Neuron (in vitro differentiated cells): ENCODE results near the gene SESN3.

ENCODE experiments used
- H2AFZ ChIP-seq: one replicate; pipeline ENCODE4 v1.6.1; 2013; ENCODE audit warnings: low read depth, mild to moderate bottlenecking, inconsistent platforms, low read length, moderate library complexity
- H3K27me3 ChIP-seq: one replicate; pipeline ENCODE4 v1.6.1; 2013; ENCODE audit warnings: low read length; ENCODE audit not compliant: insufficient read depth
- H3K36me3 ChIP-seq: one replicate; pipeline ENCODE4 v1.6.1; 2013; ENCODE audit warnings: low read length; ENCODE audit not compliant: insufficient read depth
- H3K4me1 ChIP-seq: one replicate; pipeline ENCODE4 v1.6.1; 2013; ENCODE audit warnings: low read length; ENCODE audit not compliant: insufficient read depth
- H3K4me3 ChIP-seq: 2 replicates; pipeline ENCODE4 v1.5.1; 2013; ENCODE audit warnings: mild to moderate bottlenecking, low read length, moderate library complexity
- H3K9me3 ChIP-seq: one replicate; pipeline ENCODE4 v1.6.1; 2013; ENCODE audit warnings: low read length

The SESN3 gene

DNA sequence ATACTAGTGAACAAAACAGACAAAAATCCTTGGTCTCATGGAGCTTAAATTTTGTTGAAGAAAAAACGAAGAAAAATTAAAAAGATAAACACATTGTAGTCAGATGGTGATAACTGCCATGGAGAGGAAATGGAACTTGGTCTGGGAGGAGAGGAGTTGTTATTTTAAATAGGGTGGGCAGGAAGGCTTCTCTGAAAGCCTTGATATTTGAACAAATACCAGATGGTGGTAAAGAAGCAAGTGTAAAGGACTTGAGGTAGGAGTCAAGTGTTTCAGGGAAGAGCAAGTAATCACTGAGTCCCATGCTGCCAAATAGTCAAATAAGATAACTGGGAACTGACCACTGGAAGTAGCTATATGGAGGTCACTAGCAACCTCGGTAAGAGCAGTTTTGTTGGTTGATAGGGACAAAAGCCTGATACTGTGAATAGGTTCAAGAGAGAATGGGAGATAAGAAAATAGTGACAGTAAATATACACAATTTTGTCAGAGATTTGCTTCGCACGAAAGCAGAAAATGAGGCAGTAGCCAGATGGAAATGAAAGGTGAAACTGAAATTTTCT lies 55.1 kb downstream of the SESN3 start:
- Histone ChIP-seq H3K27me3 (no peaks in the 10 kb centered on the region), H3K36me3 (peaks cover 83% of the 10 kb centered on the region), H3K4me1 (no peaks in the 10 kb centered on the region), H2AFZ (no peak overlapping the region), H3K9me3 (no peaks in the 10 kb centered on the region), H3K4me3 (no peak overlapping the region)

DNA sequence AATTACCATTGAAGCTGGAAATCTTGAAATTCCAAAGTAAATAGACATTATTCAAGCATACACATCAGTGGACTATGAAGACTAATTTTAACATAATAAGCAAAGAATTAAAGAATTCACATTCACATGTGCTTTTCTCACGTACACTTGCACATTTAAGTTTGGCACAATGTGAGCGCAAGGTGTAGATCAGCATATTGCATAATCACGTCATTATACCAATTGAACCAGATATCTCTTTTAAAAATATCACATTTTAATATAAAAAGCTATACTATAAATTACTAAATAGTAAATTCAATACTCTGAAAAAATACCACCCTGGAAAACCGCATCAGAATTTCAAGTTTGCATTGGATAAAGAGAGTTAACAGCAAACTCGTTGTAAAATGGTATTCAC lies 60.7 kb downstream of the SESN3 start:
- Histone ChIP-seq H3K4me1 (no peaks in the 10 kb centered on the region), H3K36me3 (peaks cover 59% of the 10 kb centered on the region)

DNA sequence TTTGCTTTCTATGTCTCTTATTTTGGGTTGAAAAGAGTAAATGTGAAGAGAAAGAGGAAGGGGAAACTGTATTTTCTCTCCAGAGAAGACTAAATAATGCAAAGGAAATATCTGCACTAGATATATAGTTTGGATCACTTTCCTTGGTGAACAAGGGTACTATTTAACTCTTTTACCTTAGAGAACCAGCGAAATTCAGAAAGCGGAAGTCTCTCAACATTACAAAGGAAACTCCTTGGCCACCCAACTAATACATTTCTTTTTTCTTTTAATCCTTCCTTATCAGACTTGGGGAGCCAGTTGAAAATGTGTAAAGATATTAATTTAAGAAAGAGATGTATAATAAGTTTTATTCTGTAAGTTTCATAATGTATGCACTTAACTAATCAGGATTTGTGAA lies 64.2 kb downstream of the SESN3 start:
- H2AFZ ChIP-seq: no peak overlapping the region
- no peak overlapping the region for H3K4me3 ChIP-seq
- H3K4me1 ChIP-seq: no peaks in the 10 kb centered on the region
- H3K36me3 ChIP-seq: peaks cover 34% of the 10 kb centered on the region
- H3K9me3 ChIP-seq: no peaks in the 10 kb centered on the region
- no peaks in the 10 kb centered on the region for H3K27me3 ChIP-seq

More for the DNA sequence above, 60.7 kb downstream of the SESN3 start:
- H3K27me3 ChIP-seq: no peaks in the 10 kb centered on the region
- no peaks in the 10 kb centered on the region for H3K9me3 ChIP-seq
- H2AFZ ChIP-seq: no peak overlapping the region
- no peak overlapping the region for H3K4me3 ChIP-seq

DNA sequence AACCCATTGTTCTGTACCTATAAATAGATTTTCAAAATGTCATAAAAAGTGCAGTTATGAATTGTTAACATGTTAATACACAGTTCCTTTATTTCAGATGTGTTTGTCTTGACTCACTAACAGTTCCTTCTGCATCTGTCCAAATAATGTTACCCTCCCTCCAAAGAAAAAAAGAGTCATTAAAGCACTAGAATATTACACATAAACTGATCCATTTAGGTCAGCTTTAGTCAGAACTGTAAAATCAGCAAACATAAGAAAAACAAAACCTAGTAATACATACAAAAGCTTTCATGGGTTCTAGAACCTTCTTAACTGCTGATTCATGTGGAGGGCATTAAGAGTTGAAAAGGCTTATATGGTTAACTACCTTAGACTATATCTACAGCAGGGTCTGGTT lies 65.4 kb downstream of the SESN3 start:
- no peak overlapping the region for H3K4me3 ChIP-seq
- no peaks in the 10 kb centered on the region for H3K4me1 ChIP-seq
- peaks cover 23% of the 10 kb centered on the region for H3K36me3 ChIP-seq
- no peaks in the 10 kb centered on the region for H3K27me3 ChIP-seq
- no peak overlapping the region for H2AFZ ChIP-seq
- no peaks in the 10 kb centered on the region for H3K9me3 ChIP-seq

DNA sequence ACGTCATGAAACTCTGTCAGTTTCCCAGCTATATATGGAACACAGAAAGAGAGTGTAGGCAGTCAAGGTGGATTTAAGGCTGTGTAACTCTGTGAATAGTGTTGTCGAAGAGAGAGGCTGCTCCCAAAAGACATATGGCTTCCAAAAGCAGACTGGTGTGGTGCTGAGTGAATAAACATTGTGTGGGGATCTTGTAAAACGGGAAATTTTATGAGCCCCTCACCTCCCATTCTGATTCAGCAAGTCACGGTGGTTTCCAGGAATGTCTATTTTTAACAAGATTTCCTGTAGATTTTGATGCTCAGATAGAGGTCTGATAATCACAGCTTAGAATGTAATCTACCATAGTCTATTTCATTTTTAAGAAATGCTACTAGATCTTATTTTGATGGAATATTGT lies 67.9 kb downstream of the SESN3 start:
- peaks cover 5% of the 10 kb centered on the region for H3K36me3 ChIP-seq
- H2AFZ ChIP-seq: no peak overlapping the region
- H3K4me1 ChIP-seq: no peaks in the 10 kb centered on the region
- H3K27me3 ChIP-seq: no peaks in the 10 kb centered on the region
- no peaks in the 10 kb centered on the region for H3K9me3 ChIP-seq
- H3K4me3 ChIP-seq: no peak overlapping the region

DNA sequence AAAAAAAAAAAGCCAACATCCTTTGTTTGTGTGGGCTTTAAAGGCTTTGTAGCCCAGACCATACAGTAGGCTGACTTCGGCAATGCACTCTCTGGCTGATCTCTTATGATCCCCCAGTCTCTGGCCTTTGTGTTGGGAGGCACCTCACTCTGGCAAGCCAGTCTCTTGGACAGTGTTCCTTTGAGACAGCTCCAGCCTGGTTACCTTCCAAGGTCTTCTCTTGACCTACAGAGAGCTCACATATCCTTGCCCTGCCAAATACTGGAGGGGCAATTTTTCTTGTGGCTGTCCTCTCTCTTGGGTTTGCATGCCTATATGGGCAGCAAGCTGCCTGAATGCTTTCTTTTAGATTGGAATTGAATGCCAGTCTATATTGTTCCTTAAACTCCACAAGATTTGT lies 69.8 kb downstream of the SESN3 start:
- Histone ChIP-seq H3K4me3 (no peak overlapping the region), H2AFZ (no peak overlapping the region), H3K9me3 (no peaks in the 10 kb centered on the region), H3K27me3 (no peaks in the 10 kb centered on the region), H3K4me1 (no peaks in the 10 kb centered on the region), H3K36me3 (peaks cover 2% of the 10 kb centered on the region)

DNA sequence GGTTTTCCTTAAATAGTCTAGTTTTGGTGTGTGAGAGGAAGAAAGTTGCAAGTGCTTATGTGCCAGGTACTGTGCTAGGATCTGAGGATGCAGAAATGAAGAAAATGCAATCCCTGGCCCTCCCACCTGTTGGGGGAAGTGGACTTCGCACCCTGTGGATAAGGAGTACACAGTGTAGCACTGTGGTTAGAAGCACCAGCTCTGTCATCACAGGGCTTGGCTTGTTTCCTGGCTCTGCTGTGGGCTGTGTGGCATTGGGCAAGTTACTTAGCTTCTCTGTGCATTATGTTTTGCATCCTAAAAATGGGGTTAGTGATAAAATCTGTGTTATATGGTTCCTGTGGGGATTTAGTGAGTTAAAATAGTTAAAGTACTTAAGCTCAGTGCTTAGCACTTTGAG lies 73.2 kb downstream of the SESN3 start:
- Histone ChIP-seq H3K9me3 (no peaks in the 10 kb centered on the region), H3K36me3 (no peaks in the 10 kb centered on the region), H2AFZ (no peak overlapping the region), H3K4me3 (no peak overlapping the region), H3K27me3 (no peaks in the 10 kb centered on the region), H3K4me1 (no peaks in the 10 kb centered on the region)

DNA sequence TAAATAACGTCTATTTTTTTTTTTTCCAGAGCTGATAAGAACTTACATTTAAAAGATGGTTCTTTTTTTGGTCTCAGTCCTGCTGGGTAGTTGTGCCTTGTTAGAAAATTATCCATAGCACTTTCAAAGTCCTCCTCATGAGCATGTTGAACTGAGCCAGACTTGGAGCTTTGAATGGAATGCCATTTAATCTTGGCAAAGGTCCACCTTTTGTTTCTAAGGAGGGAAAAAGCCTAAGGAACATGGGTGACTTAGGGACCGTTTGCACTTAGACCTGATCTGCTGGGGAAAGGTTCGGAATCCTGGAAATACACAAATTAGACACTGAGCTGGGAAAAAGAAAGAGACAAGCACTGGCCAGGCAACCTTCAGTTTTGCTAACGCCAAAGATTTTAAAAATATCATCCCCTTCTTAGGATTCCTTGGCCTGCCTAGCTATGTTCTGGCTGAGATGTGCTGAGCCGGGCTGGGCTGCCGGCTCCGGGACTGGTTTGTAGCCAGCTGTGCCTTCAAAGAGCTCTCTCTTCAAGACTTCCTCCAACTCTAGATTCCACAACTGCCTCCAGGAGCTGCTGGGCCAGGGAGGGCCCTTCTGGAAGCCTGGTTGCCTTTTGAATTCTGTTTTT lies 74.0 kb downstream of the SESN3 start:
- no peaks in the 10 kb centered on the region for H3K4me1 ChIP-seq
- no peaks in the 10 kb centered on the region for H3K36me3 ChIP-seq
- H3K27me3 ChIP-seq: no peaks in the 10 kb centered on the region
- H2AFZ ChIP-seq: no peak overlapping the region
- no peaks in the 10 kb centered on the region for H3K9me3 ChIP-seq
- no peak overlapping the region for H3K4me3 ChIP-seq

DNA sequence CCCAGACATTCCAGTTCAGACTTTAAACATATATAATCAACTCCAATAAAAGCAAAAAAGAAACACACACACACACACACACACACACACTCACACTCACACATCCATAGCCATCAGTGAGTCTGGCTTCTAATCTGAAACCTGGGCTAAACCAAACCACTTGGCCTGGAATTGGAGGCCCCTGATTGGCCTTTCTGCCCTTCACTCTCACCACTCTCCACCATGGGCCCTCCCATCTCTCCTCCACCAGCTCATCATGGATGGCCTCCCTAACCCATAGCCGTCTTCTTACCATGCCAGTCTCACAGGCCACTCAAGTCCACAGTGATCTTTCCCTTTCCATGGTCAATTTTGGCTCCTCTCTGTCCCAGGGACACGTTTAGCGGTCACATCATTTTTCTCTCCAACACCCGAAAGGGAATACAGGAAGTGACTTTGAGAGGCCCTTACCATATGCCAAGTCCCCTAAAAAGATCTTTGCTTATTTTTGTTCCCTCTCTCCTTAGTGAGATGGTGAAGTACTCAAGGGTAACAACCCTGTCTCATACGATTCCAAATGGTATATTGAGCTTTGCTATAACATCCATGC lies 74.8 kb downstream of the SESN3 start:
- Histone ChIP-seq H3K27me3 (no peaks in the 10 kb centered on the region), H3K36me3 (no peaks in the 10 kb centered on the region), H3K4me1 (no peaks in the 10 kb centered on the region), H3K9me3 (no peaks in the 10 kb centered on the region), H2AFZ (no peak overlapping the region), H3K4me3 (no peak overlapping the region)

DNA sequence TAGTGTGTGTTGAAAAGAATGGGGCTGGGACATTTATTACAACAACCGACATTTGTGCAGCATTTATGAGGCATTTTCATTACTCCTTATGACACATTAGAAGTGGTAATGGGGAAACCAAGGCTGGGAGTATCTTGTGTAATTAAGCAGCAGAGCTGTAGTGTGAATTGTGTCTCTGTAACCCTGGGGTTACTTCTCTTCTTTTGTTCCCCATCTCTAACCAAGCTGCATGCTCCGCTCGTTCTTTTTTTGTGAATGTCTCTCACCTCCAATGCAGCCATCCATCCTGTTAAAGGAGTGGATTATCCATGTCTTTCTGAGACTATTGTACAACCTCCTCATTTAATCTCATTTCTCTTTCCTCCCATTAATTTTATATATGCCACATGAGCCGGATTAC lies 75.6 kb downstream of the SESN3 start:
- H3K4me1 ChIP-seq: no peaks in the 10 kb centered on the region
- no peaks in the 10 kb centered on the region for H3K9me3 ChIP-seq
- H2AFZ ChIP-seq: no peak overlapping the region
- H3K36me3 ChIP-seq: no peaks in the 10 kb centered on the region
- no peaks in the 10 kb centered on the region for H3K27me3 ChIP-seq
- no peak overlapping the region for H3K4me3 ChIP-seq

DNA sequence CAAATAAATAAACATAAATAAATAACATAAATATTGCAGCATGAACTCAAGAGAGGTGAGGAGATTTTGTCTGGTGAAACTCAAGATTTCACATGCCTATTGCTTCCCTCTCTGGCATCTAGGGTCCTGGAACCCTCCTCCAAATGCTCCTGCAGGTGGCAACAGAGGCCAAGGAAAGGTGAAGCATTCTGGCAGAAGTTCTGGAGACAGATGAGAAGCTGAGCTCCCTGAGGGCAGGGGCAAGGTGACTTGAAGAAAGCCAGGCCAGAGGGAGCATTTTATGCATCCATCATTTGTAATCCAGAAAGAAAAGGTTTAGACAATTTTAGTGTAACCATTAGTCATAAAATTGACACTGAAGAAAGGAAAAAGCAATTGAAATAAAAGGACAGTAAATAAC lies 76.5 kb downstream of the SESN3 start:
- Histone ChIP-seq H3K27me3 (no peaks in the 10 kb centered on the region), H3K36me3 (no peaks in the 10 kb centered on the region), H3K4me1 (peaks cover 6% of the 10 kb centered on the region), H3K9me3 (no peaks in the 10 kb centered on the region), H2AFZ (no peak overlapping the region), H3K4me3 (no peak overlapping the region)

DNA sequence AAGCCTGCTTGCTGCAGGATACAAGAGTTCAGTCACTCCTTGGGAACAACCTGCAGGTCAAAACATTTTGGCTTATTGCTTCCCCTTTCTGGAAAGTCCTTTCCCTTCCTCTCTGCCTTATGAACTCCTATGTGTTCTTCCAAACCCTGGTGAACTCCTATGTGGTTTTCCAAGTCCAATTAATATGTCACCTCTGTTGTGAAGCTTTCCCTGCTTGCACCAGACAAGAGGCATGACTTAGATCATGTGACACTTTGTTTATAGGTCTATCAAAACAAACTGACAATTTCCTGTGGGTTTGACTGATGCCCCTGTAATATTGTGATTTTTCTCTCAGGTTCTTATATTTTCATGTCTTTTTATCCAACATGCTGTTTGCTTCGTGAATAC lies 77.2 kb downstream of the SESN3 start:
- H3K9me3 ChIP-seq: no peaks in the 10 kb centered on the region
- no peak overlapping the region for H3K4me3 ChIP-seq
- no peaks in the 10 kb centered on the region for H3K27me3 ChIP-seq
- H3K36me3 ChIP-seq: no peaks in the 10 kb centered on the region
- no peak overlapping the region for H2AFZ ChIP-seq
- peaks cover 10% of the 10 kb centered on the region for H3K4me1 ChIP-seq

DNA sequence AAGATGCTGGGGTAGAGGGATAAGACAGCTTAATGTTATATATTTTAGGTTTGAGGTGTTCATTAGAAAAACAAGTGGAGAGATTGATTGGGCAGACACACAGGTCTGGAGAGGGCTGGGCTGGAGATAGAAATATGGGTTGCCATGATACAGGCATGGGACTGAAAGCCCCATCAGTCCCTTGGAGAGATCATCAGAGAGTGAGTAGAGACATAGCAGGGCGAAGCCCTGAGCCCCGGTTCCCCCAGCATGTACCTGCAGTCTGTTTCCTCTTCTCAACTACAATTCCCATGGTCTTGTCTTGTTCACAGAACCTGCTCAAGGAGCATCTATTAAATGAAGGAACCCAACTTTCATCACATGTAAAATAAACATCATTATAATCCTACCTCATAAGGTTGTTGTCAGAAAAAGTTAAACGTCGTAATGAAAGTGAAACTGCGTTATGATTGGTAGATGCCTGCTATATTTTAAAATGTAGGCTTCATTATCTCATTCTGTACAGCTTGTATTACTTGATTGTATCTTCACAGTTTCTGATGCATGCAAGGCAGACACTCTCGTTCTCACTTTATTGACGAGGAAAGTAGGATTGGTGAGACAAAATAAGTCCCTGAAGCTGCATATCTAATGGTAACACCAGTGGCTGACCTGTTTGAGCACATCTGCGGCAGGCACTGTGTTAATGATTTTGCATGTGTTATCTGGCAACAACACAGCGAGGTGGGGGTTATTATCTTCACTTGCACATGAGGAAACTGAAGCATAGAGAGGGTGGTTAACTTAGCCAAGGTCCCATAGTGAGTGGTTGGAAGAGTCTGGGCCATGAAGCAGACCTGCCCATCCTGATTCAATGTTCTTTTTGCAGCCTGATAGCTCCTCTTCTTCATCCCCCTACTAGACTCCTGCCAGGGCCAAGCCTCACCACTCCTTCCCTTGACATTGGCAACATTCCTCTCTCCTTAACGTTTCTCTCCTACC lies 77.8 kb downstream of the SESN3 start:
- Histone ChIP-seq H3K4me3 (no peak overlapping the region), H3K27me3 (no peaks in the 10 kb centered on the region), H3K36me3 (no peaks in the 10 kb centered on the region), H2AFZ (no peak overlapping the region), H3K9me3 (no peaks in the 10 kb centered on the region), H3K4me1 (peaks cover 10% of the 10 kb centered on the region)
